GM12874 (cell line): Measurements from ENCODE around the gene JPH3.

Experiments
- TF ChIP-seq, protein P1 (sequence below): IDR thresholded peaks from 2 replicates; pipeline ENCODE4 v1.5.1; 2011; ENCODE audit warnings: low read depth, mild to moderate bottlenecking, control low read depth, low read length, moderate library complexity; ENCODE audit not compliant: insufficient read depth

Gene JPH3

DNA sequence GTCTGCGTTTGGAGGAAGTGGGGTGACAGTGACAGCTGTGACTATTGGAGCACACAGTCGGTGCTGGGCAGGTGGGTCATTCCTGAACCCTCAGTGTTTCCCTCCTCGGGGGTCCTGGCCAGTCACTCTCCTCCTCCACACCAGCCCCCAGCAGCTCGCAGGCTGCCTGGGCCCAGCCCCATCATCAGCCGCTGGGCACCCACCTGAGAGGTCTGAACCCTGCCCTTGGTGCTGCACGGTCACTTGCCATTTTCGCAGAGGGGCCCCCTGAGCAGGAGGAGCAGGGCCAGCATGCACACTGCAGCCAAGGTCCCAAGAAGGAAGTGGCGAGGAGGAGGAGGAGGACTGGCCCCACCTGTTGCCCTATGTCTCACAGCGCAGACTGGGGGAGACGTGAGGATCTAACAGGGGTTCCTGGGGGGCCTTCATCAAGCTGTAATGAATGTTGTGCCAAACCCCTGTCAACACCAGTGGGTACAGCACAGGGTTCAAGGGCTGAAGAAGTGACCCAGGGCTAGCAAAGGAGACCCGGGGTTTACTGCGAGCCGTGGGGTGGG, 23.0 kb downstream of the JPH3 start:
- TF ChIP-seq, protein P1, sequence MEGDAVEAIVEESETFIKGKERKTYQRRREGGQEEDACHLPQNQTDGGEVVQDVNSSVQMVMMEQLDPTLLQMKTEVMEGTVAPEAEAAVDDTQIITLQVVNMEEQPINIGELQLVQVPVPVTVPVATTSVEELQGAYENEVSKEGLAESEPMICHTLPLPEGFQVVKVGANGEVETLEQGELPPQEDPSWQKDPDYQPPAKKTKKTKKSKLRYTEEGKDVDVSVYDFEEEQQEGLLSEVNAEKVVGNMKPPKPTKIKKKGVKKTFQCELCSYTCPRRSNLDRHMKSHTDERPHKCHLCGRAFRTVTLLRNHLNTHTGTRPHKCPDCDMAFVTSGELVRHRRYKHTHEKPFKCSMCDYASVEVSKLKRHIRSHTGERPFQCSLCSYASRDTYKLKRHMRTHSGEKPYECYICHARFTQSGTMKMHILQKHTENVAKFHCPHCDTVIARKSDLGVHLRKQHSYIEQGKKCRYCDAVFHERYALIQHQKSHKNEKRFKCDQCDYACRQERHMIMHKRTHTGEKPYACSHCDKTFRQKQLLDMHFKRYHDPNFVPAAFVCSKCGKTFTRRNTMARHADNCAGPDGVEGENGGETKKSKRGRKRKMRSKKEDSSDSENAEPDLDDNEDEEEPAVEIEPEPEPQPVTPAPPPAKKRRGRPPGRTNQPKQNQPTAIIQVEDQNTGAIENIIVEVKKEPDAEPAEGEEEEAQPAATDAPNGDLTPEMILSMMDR: no peak

DNA sequence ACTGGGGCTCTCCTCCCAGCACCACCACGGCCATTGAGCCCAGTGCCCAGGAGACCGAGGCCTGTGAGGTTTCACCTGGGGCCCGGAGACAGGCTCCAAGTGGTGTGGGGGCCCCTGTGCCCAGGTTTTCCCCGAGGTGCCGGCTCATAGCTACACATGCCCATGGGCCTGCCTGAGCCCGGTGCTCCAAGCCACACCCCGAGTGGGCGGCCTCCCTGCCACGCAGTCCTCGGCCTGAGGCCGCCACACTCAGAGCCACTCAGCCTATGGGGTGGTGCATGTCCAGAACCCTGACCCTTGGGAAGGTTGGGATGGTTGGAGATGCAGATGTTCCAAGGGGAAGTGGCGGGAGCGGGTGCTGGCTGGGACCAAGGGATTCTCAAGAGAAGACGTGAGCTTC, 24.1 kb downstream of the JPH3 start:
- TF ChIP-seq, protein P1: no peak

DNA sequence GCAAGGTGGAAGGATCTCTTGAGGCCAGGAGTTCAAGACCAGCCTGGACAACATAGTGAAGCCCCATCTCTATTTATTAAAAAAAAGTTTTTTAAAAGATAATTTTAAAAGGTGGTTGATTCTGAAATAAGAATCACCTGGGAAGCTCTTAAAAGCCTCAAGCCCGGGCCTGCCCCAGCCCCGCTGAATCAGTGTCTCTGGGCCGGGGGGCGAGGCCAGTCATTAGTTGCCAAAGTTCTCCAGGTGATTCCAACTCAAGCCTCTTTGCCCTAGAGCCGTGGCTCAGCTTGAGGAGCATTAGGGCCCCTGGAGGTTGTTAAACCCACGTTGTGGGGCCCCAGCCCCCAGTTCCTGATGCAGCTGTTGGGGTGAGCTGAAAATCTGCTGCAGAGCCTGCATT, 24.6 kb downstream of the JPH3 start:
- TF ChIP-seq, protein P1: no peak

DNA sequence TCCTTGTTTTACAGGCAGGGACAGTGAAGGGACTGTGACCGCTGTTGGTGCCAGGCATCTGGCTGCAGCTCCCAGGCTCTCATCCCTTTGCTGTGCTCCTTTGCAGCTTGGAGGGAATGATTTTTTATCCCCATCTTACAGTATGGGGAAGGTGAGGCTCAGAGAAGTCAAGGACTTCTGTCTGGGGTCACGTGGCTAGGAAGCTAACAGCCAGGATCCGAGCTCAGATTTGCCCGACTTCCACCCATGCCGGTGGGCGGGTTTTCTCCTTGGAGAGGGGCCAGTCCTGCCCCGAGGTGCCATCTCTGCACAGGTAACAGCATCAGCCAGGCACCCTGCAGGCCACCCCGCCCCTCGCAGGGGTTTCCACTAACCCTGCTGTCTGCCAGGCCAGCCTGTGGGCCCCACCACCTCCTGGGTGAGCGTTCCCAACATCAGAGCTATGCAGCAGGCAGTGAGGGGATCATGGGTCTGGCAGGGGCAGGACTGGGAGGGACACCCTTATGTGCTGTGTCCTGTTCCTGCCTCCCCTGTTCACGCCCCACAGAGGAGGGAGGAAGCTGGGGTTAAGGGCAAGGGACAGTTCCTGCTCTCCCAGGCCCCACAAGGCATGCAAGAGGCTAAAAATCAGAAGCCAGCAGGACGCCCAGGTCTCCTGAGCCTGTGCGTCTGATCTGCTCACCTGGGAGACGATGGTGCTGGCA, 25.4 kb downstream of the JPH3 start:
- TF ChIP-seq, protein P1: no peak

DNA sequence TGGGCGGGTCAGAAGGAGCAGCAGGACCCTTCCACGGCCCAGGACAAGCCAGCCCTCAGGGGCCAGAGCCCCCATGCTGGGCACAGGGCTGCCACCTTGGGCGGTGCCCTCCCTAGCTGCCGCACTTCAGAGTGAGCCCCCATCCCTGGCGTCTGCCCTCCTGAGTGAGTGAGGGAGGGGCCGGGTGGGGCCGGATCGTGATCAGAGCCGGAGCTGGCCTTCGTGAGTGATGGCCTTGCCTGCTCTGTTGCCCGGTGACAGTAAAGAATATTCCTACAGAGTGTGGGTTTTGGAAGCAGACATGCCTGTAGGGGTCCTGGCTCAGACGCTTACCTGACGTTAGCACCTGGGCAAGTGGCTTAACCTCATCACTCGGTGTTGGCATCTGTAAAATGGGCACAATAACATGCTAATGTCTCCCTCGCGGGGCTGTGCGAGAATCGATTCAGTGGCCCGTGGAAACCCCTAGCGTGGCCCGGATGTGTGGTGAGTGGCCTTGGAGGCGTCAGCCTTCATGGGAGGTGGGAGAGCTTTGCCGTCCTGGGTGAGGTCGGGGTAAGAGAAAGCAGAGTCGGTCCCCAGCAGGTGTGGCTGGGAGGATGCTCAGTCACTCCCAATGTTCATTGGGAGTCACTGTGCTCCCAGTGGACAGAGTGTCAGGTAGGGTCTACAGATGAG, 26.1 kb downstream of the JPH3 start:
- TF ChIP-seq, protein P1: no peak

DNA sequence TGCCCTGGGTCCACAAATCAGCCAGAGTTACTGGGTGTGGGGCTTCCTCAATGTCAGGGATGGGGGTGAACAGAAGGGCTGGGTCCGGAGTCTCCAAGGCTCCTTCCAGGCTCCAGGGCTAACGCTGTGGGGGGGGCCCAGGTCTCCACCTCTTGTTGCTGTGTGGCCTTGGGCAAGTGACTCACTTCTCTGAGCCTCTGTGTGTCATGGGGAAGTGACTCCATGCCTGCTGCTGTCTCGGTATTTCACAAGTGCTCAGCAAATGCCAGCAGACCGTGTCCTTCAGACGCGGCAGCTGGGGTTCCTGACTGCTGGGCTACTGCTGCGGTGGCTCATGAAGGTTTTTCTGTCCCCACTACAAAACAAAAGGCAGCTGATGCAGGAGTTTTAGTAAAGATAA, 26.6 kb downstream of the JPH3 start:
- TF ChIP-seq, protein P1: no peak

DNA sequence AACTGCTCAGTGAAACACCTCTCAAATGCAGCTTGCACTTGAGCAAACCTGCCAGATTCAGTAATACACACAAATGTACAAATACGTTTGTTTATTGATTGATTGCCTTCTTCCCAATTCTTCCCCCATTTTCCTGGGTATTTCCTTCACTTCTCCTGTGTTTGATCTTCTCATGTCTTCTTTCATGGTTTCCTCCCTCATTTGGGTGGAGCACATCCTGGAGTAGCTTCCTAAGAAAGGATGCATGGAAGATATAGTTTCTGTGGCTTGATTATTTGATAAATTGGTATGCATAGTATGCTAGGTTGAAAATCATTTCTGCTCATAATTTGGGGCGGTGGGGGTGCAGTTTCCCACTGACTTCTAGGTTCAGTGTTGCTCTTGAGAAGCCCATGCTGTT, 28.8 kb downstream of the JPH3 start:
- TF ChIP-seq, protein P1: no peak
